A673 (cell line): ENCODE measurements around the gene RHOC. TPM values are rescaled to one million over a fixed set of nuclear protein-coding genes. Genes with fewer than 3 reads are reported as not detected.

ENCODE experiments used
- BruUV-seq: library from RNA; stranded (reverse); fragments of 400-500 nt; replicated peaks from 2 replicates; lab custom pipeline; 2021; lab: Mats Ljungman, UMichigan
- CTCF ChIA-PET: fragments of 300-600 bp; sonication (Branson Sonifier 250); formaldehyde crosslinking; loops from one replicate; lab custom pipeline; 2022; ENCODE audit warnings: antibody characterized with exemption; lab: Charles Lee
- POLR2A ChIA-PET: fragments of 300-600 bp; sonication (Branson Sonifier 250); formaldehyde crosslinking; loops from one replicate; lab custom pipeline; 2022; ENCODE audit warnings: antibody characterized with exemption; ENCODE audit not compliant: low non-redundant PET; lab: Charles Lee
- DNase-seq: peaks from one replicate; pipeline ENCODE4 v3.0.0-alpha.2; 2015; ENCODE audit warnings: low spot score
- H3K27ac ChIP-seq: fragments of 200-600 bp; sonication (generic); 2 replicates; pipeline ENCODE4 v1.5.1; 2016; ENCODE audit warnings: mixed run types, low read depth, mild to moderate bottlenecking, mixed read lengths, antibody characterized with exemption, low read length; ENCODE audit not compliant: poor library complexity, severe bottlenecking
- H3K27me3 ChIP-seq: fragments of 200-600 bp; sonication (generic); replicated peaks from 2 replicates; pipeline ENCODE4 v1.6.1; 2017; ENCODE audit warnings: mixed run types, low read depth, mild to moderate bottlenecking, mixed read lengths, antibody characterized with exemption, low read length; ENCODE audit not compliant: insufficient read depth, poor library complexity
- H3K36me3 ChIP-seq: fragments of 200-600 bp; sonication (generic); 2 replicates; pipeline ENCODE4 v1.6.1; 2016; ENCODE audit warnings: mixed run types, mild to moderate bottlenecking, mixed read lengths, antibody characterized with exemption, low read length; ENCODE audit not compliant: insufficient read depth, poor library complexity, severe bottlenecking
- H3K4me1 ChIP-seq: fragments of 200-600 bp; sonication (generic); 2 replicates; pipeline ENCODE4 v1.6.1; 2017; ENCODE audit warnings: mixed run types, mild to moderate bottlenecking, mixed read lengths, antibody characterized with exemption, low read length; ENCODE audit not compliant: insufficient read depth, poor library complexity, severe bottlenecking
- H3K4me3 ChIP-seq: fragments of 200-600 bp; sonication (generic); 2 replicates; pipeline ENCODE4 v1.5.1; 2016; ENCODE audit warnings: low read depth, mixed run types, mild to moderate bottlenecking, mixed read lengths, low read length; ENCODE audit not compliant: poor library complexity, severe bottlenecking
- H3K9me3 ChIP-seq: fragments of 200-600 bp; sonication (generic); 2 replicates; pipeline ENCODE4 v1.6.1; 2016; ENCODE audit warnings: mixed run types, low read depth, mild to moderate bottlenecking, mixed read lengths, antibody characterized with exemption, low read length; ENCODE audit not compliant: poor library complexity, severe bottlenecking
- EZH2 ChIP-seq: fragments of 200-600 bp; sonication (generic); IDR thresholded peaks from 2 replicates; pipeline ENCODE4 v1.6.1; 2017; ENCODE audit warnings: borderline replicate concordance, low read depth, mild to moderate bottlenecking, mixed read lengths, antibody characterized with exemption, low read length; ENCODE audit not compliant: poor library complexity, severe bottlenecking
- intact Hi-C: fragments of 100-400 bp; cut with micrococcal nuclease; formaldehyde crosslinking; loops from one replicate; pipeline ENCODE4 v1.10.0; 2022; ENCODE audit not compliant: unreplicated experiment
- total RNA-seq: library from RNA; stranded (reverse); gene quantifications from 2 replicates; pipeline ENCODE4 v1.2.3, GENCODE V29; 2021
- TF ChIP-seq, protein P1 (sequence below): fragments of 300-800, 200-600 bp; sonication (generic); conservative IDR thresholded peaks from 2 replicates; pipeline ENCODE4 v1.5.1; 2017; ENCODE audit warnings: low read depth, mild to moderate bottlenecking, antibody characterized with exemption, low read length, moderate library complexity, mixed read lengths

The RHOC gene
- total RNA-seq, 1 experiment from 2014 or later = 54.3 TPM

DNA sequence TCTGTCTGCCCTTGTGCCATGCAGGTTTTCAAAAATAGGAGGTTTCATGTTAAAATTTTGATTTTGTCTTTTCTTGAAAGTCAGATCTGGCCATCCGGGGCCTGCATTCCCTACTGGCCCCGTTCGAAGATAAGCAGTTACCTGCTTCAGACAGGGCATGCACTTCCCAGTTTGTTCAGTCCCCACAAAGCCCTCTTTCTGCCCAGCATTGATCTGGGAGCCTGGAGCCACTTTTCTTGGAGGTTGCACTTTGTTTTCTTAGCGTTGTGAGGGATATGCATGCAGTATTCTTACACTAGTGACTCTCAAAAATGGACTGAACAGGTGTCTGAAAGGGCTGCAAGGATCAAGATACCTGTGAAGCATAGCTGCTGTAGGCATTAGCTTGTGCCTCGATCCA is 21.0 kb downstream of the RHOC start:
- no peak overlapping the region for H3K27ac ChIP-seq

DNA sequence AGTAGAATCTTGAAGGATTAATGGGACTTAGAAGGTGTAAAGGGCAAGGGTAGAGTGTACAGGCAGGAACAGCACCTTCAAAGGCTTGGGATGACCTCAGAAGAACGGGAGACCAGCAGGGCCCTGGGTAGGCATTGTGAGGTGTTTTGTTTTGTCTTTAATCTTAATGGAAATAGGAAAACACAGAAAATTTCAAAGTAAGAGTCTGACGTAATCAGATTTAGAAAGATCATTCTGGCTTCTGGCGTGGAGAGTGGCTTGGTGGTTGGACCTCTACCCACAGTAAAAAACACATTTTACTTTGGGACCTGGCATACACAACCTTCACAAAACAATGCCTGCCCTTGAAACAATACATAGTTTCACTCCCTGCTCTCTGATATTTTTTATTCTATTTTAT is 28.3 kb downstream of the RHOC start:
- no peak for TF ChIP-seq EZH2
- TF ChIP-seq, protein P1, sequence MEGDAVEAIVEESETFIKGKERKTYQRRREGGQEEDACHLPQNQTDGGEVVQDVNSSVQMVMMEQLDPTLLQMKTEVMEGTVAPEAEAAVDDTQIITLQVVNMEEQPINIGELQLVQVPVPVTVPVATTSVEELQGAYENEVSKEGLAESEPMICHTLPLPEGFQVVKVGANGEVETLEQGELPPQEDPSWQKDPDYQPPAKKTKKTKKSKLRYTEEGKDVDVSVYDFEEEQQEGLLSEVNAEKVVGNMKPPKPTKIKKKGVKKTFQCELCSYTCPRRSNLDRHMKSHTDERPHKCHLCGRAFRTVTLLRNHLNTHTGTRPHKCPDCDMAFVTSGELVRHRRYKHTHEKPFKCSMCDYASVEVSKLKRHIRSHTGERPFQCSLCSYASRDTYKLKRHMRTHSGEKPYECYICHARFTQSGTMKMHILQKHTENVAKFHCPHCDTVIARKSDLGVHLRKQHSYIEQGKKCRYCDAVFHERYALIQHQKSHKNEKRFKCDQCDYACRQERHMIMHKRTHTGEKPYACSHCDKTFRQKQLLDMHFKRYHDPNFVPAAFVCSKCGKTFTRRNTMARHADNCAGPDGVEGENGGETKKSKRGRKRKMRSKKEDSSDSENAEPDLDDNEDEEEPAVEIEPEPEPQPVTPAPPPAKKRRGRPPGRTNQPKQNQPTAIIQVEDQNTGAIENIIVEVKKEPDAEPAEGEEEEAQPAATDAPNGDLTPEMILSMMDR = no peak
- Histone ChIP-seq H3K36me3 (no peaks in the 10 kb centered on the region), H3K9me3 (no peaks in the 10 kb centered on the region), H3K27me3 (no peaks in the 10 kb centered on the region), H3K27ac (no peak overlapping the region), H3K4me1 (peaks cover 14% of the 10 kb centered on the region), H3K4me3 (no peak overlapping the region)
- ChIA-PET CTCF (no interaction called here), POLR2A (no interaction called here)
- no peak for DNase-seq
- intact Hi-C loops = loop anchor here (10.0 kb wide), 1 partner anchor 54 kb away; no protein-coding TSS in a partner anchor
- no TSS peak for BruUV-seq

More for the DNA sequence above, 21.0 kb downstream of the RHOC start:
- Histone ChIP-seq H3K27me3 (no peaks in the 10 kb centered on the region), H3K4me1 (no peaks in the 10 kb centered on the region), H3K36me3 (peaks cover 10% of the 10 kb centered on the region), H3K9me3 (no peaks in the 10 kb centered on the region), H3K4me3 (no peak overlapping the region)
- intact Hi-C loops = no loop called here
- BruUV-seq = no TSS peak
- no peak for DNase-seq
- TF ChIP-seq, protein P1 = no peak
- TF ChIP-seq EZH2 = no peak
- CTCF ChIA-PET = no interaction called here
- POLR2A ChIA-PET = no interaction called here

DNA sequence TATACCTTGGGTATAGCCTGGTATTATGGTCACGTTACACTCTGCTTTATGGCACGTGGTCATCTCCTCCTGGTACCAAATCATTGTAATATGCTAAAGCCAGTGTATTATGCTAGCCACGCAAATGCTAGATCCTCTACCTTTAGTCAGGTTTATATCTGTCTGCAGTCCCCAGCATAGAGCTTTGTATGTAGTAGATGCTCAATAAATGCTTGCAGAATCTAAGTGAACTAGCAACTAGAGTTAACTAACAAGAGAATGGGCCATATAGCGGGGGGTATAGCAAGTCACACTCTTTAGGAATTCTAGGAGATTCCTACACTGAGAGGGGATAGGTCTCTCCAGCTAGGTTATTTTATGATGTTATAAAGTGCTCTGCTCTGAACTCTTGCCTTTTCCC is 29.4 kb downstream of the RHOC start:
- intact Hi-C loops = loop anchor here (10.0 kb wide), 1 partner anchor 53 kb away; no protein-coding TSS in a partner anchor
- Histone ChIP-seq H3K9me3 (no peaks in the 10 kb centered on the region), H3K4me1 (peaks cover 16% of the 10 kb centered on the region), H3K4me3 (no peak overlapping the region), H3K27ac (no peak overlapping the region), H3K36me3 (no peaks in the 10 kb centered on the region), H3K27me3 (no peaks in the 10 kb centered on the region)
- CTCF ChIA-PET = no interaction called here
- no TSS peak for BruUV-seq
- DNase-seq = no peak
- POLR2A ChIA-PET = no interaction called here
- TF ChIP-seq, protein P1 = no peak
- TF ChIP-seq EZH2 = no peak
